T-helper 17 cell (primary cell): ENCODE data around the gene PELI2. TPM values are rescaled to one million over a fixed set of nuclear protein-coding genes. Genes with fewer than 3 reads are reported as not detected.

ENCODE experiments used
- ATAC-seq: fragments of 150-1000 bp; cut with Tn5 transposase; 2 replicates; pipeline ENCODE4 v1.10.0; 2021; ENCODE audit warnings: mild to moderate bottlenecking, moderate library complexity
- DNase-seq, 3 donors: peaks; one replicate each; pipeline versions ENCODE4 v3.0.0 to v3.0.0-alpha.2; 2020 to 2021
- H3K9me3 ChIP-seq: one replicate; pipeline ENCODE4 v1.7.0; 2013; ENCODE audit warnings: low read length, mild to moderate bottlenecking; ENCODE audit not compliant: control insufficient read depth, poor library complexity, severe bottlenecking
- H3K27ac Mint-ChIP-seq: one replicate; pipeline ENCODE4 v1.8.0; 2022; ENCODE audit warnings: mild to moderate bottlenecking, moderate library complexity, mixed read lengths
- H3K27me3 Mint-ChIP-seq: one replicate; pipeline ENCODE4 v1.8.0; 2022; ENCODE audit warnings: mixed read lengths
- H3K36me3 Mint-ChIP-seq: one replicate; pipeline ENCODE4 v1.8.0; 2022; ENCODE audit warnings: low read depth, mixed read lengths
- H3K4me1 Mint-ChIP-seq: one replicate; pipeline ENCODE4 v1.8.0; 2022; ENCODE audit warnings: mild to moderate bottlenecking, mixed read lengths
- H3K4me3 Mint-ChIP-seq: one replicate; pipeline ENCODE4 v1.8.0; 2022; ENCODE audit warnings: mild to moderate bottlenecking, moderate library complexity, mixed read lengths
- total RNA-seq, 4 donors: library from RNA in 2 of 4; stranded (reverse) in 2 of 4; gene quantifications; one replicate each; pipeline ENCODE4 v1.2.3 and lab custom pipeline; 2022 to 2026

The PELI2 gene
- total RNA-seq, 2 donors from 2014 or later = 11.2 to 26.3 TPM

- H3K36me3 Mint-ChIP-seq = no peaks in the 10 kb centered on the region
- peaks cover 40% of the 10 kb centered on the region for H3K27me3 Mint-ChIP-seq
- ATAC-seq (no peak), DNase-seq (no peak)
- H3K9me3 ChIP-seq = no peaks in the 10 kb centered on the region
- H3K27ac Mint-ChIP-seq = no peak overlapping the region
- no peaks in the 10 kb centered on the region for H3K4me1 Mint-ChIP-seq
- H3K4me3 Mint-ChIP-seq = no peak overlapping the region
These were observed 17.7 kb upstream of the PELI2 start for GRCh38 chr14:56100556-56100955.

GRCh38 chr14:56102941-56103340 is 15.3 kb upstream of the PELI2 start:
- Mint-ChIP-seq H3K36me3 (no peaks in the 10 kb centered on the region), H3K27me3 (peaks cover 30% of the 10 kb centered on the region), H3K4me3 (no peak overlapping the region), H3K4me1 (no peaks in the 10 kb centered on the region), H3K27ac (no peak overlapping the region)
- H3K9me3 ChIP-seq = no peaks in the 10 kb centered on the region
- no peak for DNase-seq
- ATAC-seq = no peak

- DNase-seq (no peak), ATAC-seq (no peak)
- H3K9me3 ChIP-seq = no peaks in the 10 kb centered on the region
- Mint-ChIP-seq H3K27me3 (peaks cover 24% of the 10 kb centered on the region), H3K36me3 (no peaks in the 10 kb centered on the region), H3K4me3 (no peak overlapping the region), H3K27ac (no peak overlapping the region), H3K4me1 (peaks cover under 1% of the 10 kb centered on the region)
These were observed 10.6 kb upstream of the PELI2 start for GRCh38 chr14:56107615-56108014.

GRCh38 chr14:56108057-56108456 is 10.2 kb upstream of the PELI2 start:
- no peak for ATAC-seq
- Mint-ChIP-seq H3K4me3 (no peak overlapping the region), H3K4me1 (peaks cover 3% of the 10 kb centered on the region), H3K27me3 (peaks cover 25% of the 10 kb centered on the region), H3K27ac (no peak overlapping the region), H3K36me3 (no peaks in the 10 kb centered on the region)
- DNase-seq = no peak
- H3K9me3 ChIP-seq = no peaks in the 10 kb centered on the region

GRCh38 chr14:56112781-56113180 is 5.4 kb upstream of the PELI2 start:
- no peak for ATAC-seq
- no peaks in the 10 kb centered on the region for H3K36me3 Mint-ChIP-seq
- no peaks in the 10 kb centered on the region for H3K9me3 ChIP-seq
- DNase-seq = no peak
- no peak overlapping the region for H3K27ac Mint-ChIP-seq
- peaks cover 14% of the 10 kb centered on the region for H3K27me3 Mint-ChIP-seq
- H3K4me3 Mint-ChIP-seq = no peak overlapping the region
- peaks cover 16% of the 10 kb centered on the region for H3K4me1 Mint-ChIP-seq

- DNase-seq (no peak), ATAC-seq (no peak)
- Mint-ChIP-seq H3K36me3 (no peaks in the 10 kb centered on the region), H3K27ac (no peak overlapping the region), H3K4me1 (peaks cover 28% of the 10 kb centered on the region), H3K27me3 (peaks cover 10% of the 10 kb centered on the region), H3K4me3 (no peak overlapping the region)
- no peaks in the 10 kb centered on the region for H3K9me3 ChIP-seq
These were observed 2.8 kb upstream of the PELI2 start for GRCh38 chr14:56115334-56115870.

- peaks cover 18% of the 10 kb centered on the region for H3K27me3 Mint-ChIP-seq
- no peak for DNase-seq
- H3K36me3 Mint-ChIP-seq = no peaks in the 10 kb centered on the region
- H3K4me3 Mint-ChIP-seq = peak overlapping the region; percentile 64
- ATAC-seq = no peak
- peak overlapping the region; percentile 95 for H3K27ac Mint-ChIP-seq
- no peaks in the 10 kb centered on the region for H3K9me3 ChIP-seq
- peaks cover 34% of the 10 kb centered on the region for H3K4me1 Mint-ChIP-seq
These were observed 2.0 kb upstream of the PELI2 start for GRCh38 chr14:56115976-56116893.

- H3K36me3 Mint-ChIP-seq = no peaks in the 10 kb centered on the region
- peak overlapping the region; percentile 94 for H3K4me3 Mint-ChIP-seq
- peaks cover 40% of the 10 kb centered on the region for H3K4me1 Mint-ChIP-seq
- DNase-seq = peak in 2 of 3 donors; percentile 14 to 17
- no peaks in the 10 kb centered on the region for H3K9me3 ChIP-seq
- ATAC-seq = peak; percentile 18
- H3K27me3 Mint-ChIP-seq = peaks cover 19% of the 10 kb centered on the region
- H3K27ac Mint-ChIP-seq = no peak overlapping the region
These were observed 485 bp downstream of the PELI2 start for GRCh38 chr14:56118611-56119181.

- H3K9me3 ChIP-seq = no peaks in the 10 kb centered on the region
- no peaks in the 10 kb centered on the region for H3K36me3 Mint-ChIP-seq
- peak overlapping the region; percentile 87 for H3K4me3 Mint-ChIP-seq
- ATAC-seq (no peak), DNase-seq (peak in 2 of 3 donors; percentile 10 to 12)
- peaks cover 40% of the 10 kb centered on the region for H3K4me1 Mint-ChIP-seq
- H3K27ac Mint-ChIP-seq = peak overlapping the region; percentile 53
- peaks cover 20% of the 10 kb centered on the region for H3K27me3 Mint-ChIP-seq
These were observed 1.2 kb downstream of the PELI2 start for GRCh38 chr14:56119201-56119981.

GRCh38 chr14:56120091-56120691 is 2.0 kb downstream of the PELI2 start:
- no peak for ATAC-seq
- H3K9me3 ChIP-seq = no peaks in the 10 kb centered on the region
- peaks cover 26% of the 10 kb centered on the region for H3K27me3 Mint-ChIP-seq
- peak overlapping the region; percentile 87 for H3K4me3 Mint-ChIP-seq
- H3K27ac Mint-ChIP-seq = peak overlapping the region; percentile 53
- peaks cover 48% of the 10 kb centered on the region for H3K4me1 Mint-ChIP-seq
- DNase-seq = no peak
- H3K36me3 Mint-ChIP-seq = no peaks in the 10 kb centered on the region

- peaks cover 26% of the 10 kb centered on the region for H3K27me3 Mint-ChIP-seq
- ATAC-seq (no peak), DNase-seq (no peak)
- no peak overlapping the region for H3K4me3 Mint-ChIP-seq
- no peak overlapping the region for H3K27ac Mint-ChIP-seq
- H3K36me3 Mint-ChIP-seq = no peaks in the 10 kb centered on the region
- peaks cover 41% of the 10 kb centered on the region for H3K4me1 Mint-ChIP-seq
- no peaks in the 10 kb centered on the region for H3K9me3 ChIP-seq
These were observed 3.6 kb downstream of the PELI2 start for GRCh38 chr14:56121816-56122215.

GRCh38 chr14:56122301-56122700 is 4.1 kb downstream of the PELI2 start:
- Mint-ChIP-seq H3K36me3 (no peaks in the 10 kb centered on the region), H3K27ac (no peak overlapping the region), H3K4me3 (no peak overlapping the region), H3K27me3 (peaks cover 26% of the 10 kb centered on the region), H3K4me1 (peaks cover 45% of the 10 kb centered on the region)
- ATAC-seq (no peak), DNase-seq (no peak)
- no peaks in the 10 kb centered on the region for H3K9me3 ChIP-seq
